IMR-90 (cell line): ENCODE results near the gene TBL3. TPM values are rescaled to one million over a fixed set of nuclear protein-coding genes. Genes with fewer than 3 reads are reported as not detected.
A peak's percentile ranks its signal among the peaks of the same experiment; 100 is the strongest.

Experiments
- ATAC-seq: fragments of 200-7000 bp; cut with Tn5 transposase; 2 replicates; pipeline ENCODE4 v1.9.1; 2020; ENCODE audit warnings: low read depth, mild to moderate bottlenecking, moderate library complexity
- BruUV-seq: library from RNA; stranded (reverse); fragments of 400-500 nt; replicated peaks from 2 replicates; lab custom pipeline; 2021; lab: Mats Ljungman, UMichigan
- CTCF ChIA-PET: fragments of 300-600 bp; formaldehyde crosslinking; extraction: SDS; loops from one replicate; lab custom pipeline; 2021; ENCODE audit warnings: antibody characterized with exemption; lab: Yijun Ruan, JAX
- POLR2A ChIA-PET: fragments of 300-600 bp; sonication (Branson Sonifier 250); formaldehyde crosslinking; loops from one replicate; lab custom pipeline; 2022; ENCODE audit warnings: antibody characterized with exemption; ENCODE audit not compliant: unreplicated experiment; lab: Charles Lee
- DNase-seq: peaks from one replicate; pipeline ENCODE4 v3.0.0; 2013
- H2AFZ ChIP-seq: replicated peaks from 2 replicates; pipeline ENCODE3; 2013; ENCODE audit warnings: low read length, mild to moderate bottlenecking; ENCODE audit not compliant: poor library complexity
- H2AK5ac ChIP-seq: 2 replicates; pipeline ENCODE4 v1.6.1; 2013; ENCODE audit warnings: low read depth, low read length, inconsistent platforms
- H2AK9ac ChIP-seq: replicated peaks from 2 replicates; pipeline ENCODE3; 2013; ENCODE audit warnings: mild to moderate bottlenecking, low read depth, low read length, moderate library complexity; ENCODE audit not compliant: poor library complexity
- H2BK120ac ChIP-seq: 2 replicates; pipeline ENCODE4 v1.6.1; 2013; ENCODE audit warnings: low read depth, low read length, inconsistent platforms
- H2BK15ac ChIP-seq: 3 replicates; pipeline ENCODE4 v1.6.1; 2013; ENCODE audit warnings: low read depth, low read length, inconsistent platforms
- H2BK20ac ChIP-seq: 2 replicates; pipeline ENCODE4 v1.6.1; 2013; ENCODE audit warnings: low read depth, mild to moderate bottlenecking, inconsistent platforms, low read length, moderate library complexity
- H2BK5ac ChIP-seq: 2 replicates; pipeline ENCODE4 v1.6.1; 2013; ENCODE audit warnings: mild to moderate bottlenecking, low read depth, low read length, inconsistent platforms; ENCODE audit not compliant: poor library complexity, severe bottlenecking
- H3K14ac ChIP-seq: replicated peaks from 2 replicates; pipeline ENCODE4 v1.6.1; 2013; ENCODE audit warnings: low read depth, low read length, inconsistent platforms
- H3K18ac ChIP-seq: 2 replicates; pipeline ENCODE4 v1.6.1; 2013; ENCODE audit warnings: low read depth, low read length, control low read depth
- H3K23ac ChIP-seq: 2 replicates; pipeline ENCODE4 v1.6.1; 2013; ENCODE audit warnings: low read depth, low read length, inconsistent platforms
- H3K27ac ChIP-seq: 2 replicates; pipeline ENCODE4 v1.5.1; 2013; ENCODE audit warnings: mild to moderate bottlenecking, control low read depth, low read length; ENCODE audit not compliant: insufficient read depth
- H3K27me3 ChIP-seq: 2 replicates; pipeline ENCODE4 v1.6.1; 2013; ENCODE audit warnings: low read length; ENCODE audit not compliant: control insufficient read depth, insufficient read depth
- H3K36me3 ChIP-seq: 2 replicates; pipeline ENCODE4 v1.6.1; 2013; ENCODE audit warnings: low read length, mixed read lengths; ENCODE audit not compliant: control insufficient read depth, insufficient read depth
- H3K4ac ChIP-seq: 2 replicates; pipeline ENCODE4 v1.6.1; 2013; ENCODE audit warnings: low read depth, low read length, inconsistent platforms
- H3K4me1 ChIP-seq: 2 replicates; pipeline ENCODE4 v1.6.1; 2013; ENCODE audit warnings: low read length, mixed read lengths; ENCODE audit not compliant: control insufficient read depth, insufficient read depth
- H3K4me2 ChIP-seq: 2 replicates; pipeline ENCODE4 v1.6.1; 2013; ENCODE audit warnings: low read depth, mild to moderate bottlenecking, control low read depth, low read length, moderate library complexity
- H3K4me3 ChIP-seq: 2 replicates; pipeline ENCODE4 v1.5.1; 2013; ENCODE audit warnings: low read depth, mild to moderate bottlenecking, control low read depth, low read length, moderate library complexity; ENCODE audit not compliant: insufficient read depth
- H3K56ac ChIP-seq: 2 replicates; pipeline ENCODE4 v1.6.1; 2013; ENCODE audit warnings: low read length, inconsistent platforms; ENCODE audit not compliant: insufficient read depth; ENCODE audit errors: extremely low read depth
- H3K79me1 ChIP-seq, 2 experiments: 2 replicates each; pipeline ENCODE4 v1.6.1; 2013; ENCODE audit warnings: low read length in 2 of 2, inconsistent platforms in 1 of 2, low read depth in 1 of 2
- H3K9ac ChIP-seq: 2 replicates; pipeline ENCODE4 v1.6.1; 2013; ENCODE audit warnings: low read depth, low read length, control low read depth
- H3K9me1 ChIP-seq: 2 replicates; pipeline ENCODE4 v1.6.1; 2013; ENCODE audit warnings: low read length, inconsistent platforms; ENCODE audit not compliant: insufficient read depth
- H3K9me3 ChIP-seq: 2 replicates; pipeline ENCODE4 v1.6.1; 2013; ENCODE audit warnings: low read length; ENCODE audit not compliant: control insufficient read depth, insufficient read depth
- H4K20me1 ChIP-seq: 2 replicates; pipeline ENCODE4 v1.6.1; 2013; ENCODE audit warnings: low read length, inconsistent platforms; ENCODE audit not compliant: insufficient read depth
- H4K5ac ChIP-seq: 2 replicates; pipeline ENCODE4 v1.6.1; 2013; ENCODE audit warnings: mild to moderate bottlenecking, low read depth, low read length, control low read depth
- H4K8ac ChIP-seq, 2 experiments: 2 replicates each; pipeline ENCODE4 v1.6.1; 2013; ENCODE audit warnings: low read depth in 2 of 2, low read length in 2 of 2, control low read depth in 1 of 2, inconsistent platforms in 1 of 2
- H4K91ac ChIP-seq: 2 replicates; pipeline ENCODE4 v1.6.1; 2013; ENCODE audit warnings: low read depth, low read length, inconsistent platforms; ENCODE audit not compliant: insufficient read depth
- MAFK ChIP-seq: IDR thresholded peaks from 2 replicates; pipeline ENCODE4 v1.6.1; 2012; ENCODE audit warnings: low read depth, low read length, improper control_type of control experiment
- POLR2A ChIP-seq: IDR thresholded peaks from 2 replicates; pipeline ENCODE4 v1.6.1; 2012; ENCODE audit warnings: mild to moderate bottlenecking, low read depth, low read length
- WGBS, 2 experiments: methylation state at CpG; one replicate each; pipeline versions ENCODE4 v1.1.5 to v1.1.7; 2013; ENCODE audit warnings: missing lambda C conversion rate in 2 of 2; ENCODE audit not compliant: insufficient read length in 1 of 2; ENCODE audit errors: extremely low coverage in 2 of 2; 5-methylcytosine and 5-hydroxymethylcytosine counted together
- dilution Hi-C: fragments of 300-500 bp; cut with HindIII; formaldehyde crosslinking; loops from one replicate; pipeline ENCODE4 v1.14.3; 2018; ENCODE audit warnings: low sequenced_read_pairs; ENCODE audit not compliant: unreplicated experiment
- in situ Hi-C: fragments of 300-500 bp; cut with MboI; formaldehyde crosslinking; loops from 3 replicates; pipeline ENCODE4 v1.14.3; 2019; ENCODE audit warnings: low sequenced_read_pairs, inconsistent platforms, mixed read lengths
- intact Hi-C: fragments of 100-400 bp; cut with micrococcal nuclease; formaldehyde crosslinking; loops from 2 replicates; pipeline ENCODE4 v1.10.0; 2022
- polyA plus RNA-seq, 3 experiments: library from polyadenylated mRNA; depleted of rRNA; stranded (reverse); fragments of >200 nt; gene quantifications; 2 replicates each; pipeline ENCODE4 v1.2.3, GENCODE V29; 2012; ENCODE audit warnings: low replicate concordance in 1 of 3
- total RNA-seq: library from RNA; depleted of rRNA; stranded (reverse); fragments of >200 nt; gene quantifications from 2 replicates; pipeline ENCODE4 v1.2.3, GENCODE V29; 2012

Gene TBL3
- total and polyA plus RNA-seq, 2 of the 4 experiments (the other 2 are of a cell fraction), result 38.5 to 60.8 TPM

DNA sequence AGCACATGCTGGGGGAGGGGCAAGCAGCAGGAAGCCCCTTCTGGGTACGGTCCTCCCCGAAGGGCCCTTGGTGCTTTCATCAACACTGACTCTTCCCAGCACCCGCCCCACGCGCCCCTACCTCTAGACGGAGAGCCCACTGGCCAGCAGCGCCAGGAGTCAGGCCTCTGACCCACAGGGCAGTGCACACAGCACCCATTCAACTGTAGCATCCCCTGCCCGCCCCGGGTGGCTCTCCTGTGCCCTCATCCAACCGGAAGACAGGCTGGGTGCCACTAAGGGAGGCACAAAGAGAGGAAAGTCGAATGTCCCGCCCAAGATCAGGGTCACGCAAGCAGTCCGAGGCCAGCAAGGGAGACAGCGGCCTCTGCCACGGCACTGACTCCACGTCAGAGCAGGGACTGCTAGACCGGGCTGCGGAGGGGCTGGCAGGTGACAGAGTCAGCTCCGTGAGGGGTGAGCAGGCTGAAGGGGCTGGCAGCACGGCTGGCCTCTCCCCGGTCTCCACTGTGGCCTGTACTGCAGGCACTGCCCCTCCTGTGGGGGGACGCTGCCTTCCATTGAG is 38.7 kb upstream of the TBL3 start:
- Histone ChIP-seq H3K9me3 (no peaks in the 10 kb centered on the region), H2BK15ac (no peak overlapping the region), H3K4me3 (no peak overlapping the region), H3K4me1 (no peaks in the 10 kb centered on the region), H3K4ac (no peak overlapping the region), H3K36me3 (peaks cover 8% of the 10 kb centered on the region), H3K27ac (no peak overlapping the region), H4K5ac (no peak overlapping the region), H2AK5ac (no peak overlapping the region), H4K8ac (no peak overlapping the region), H2AK9ac (peak overlapping the region; percentile 15), H2BK20ac (no peak overlapping the region), H3K27me3 (peaks cover 4% of the 10 kb centered on the region; the same call in 1 of the 2 replicates), H3K4me2 (no peak overlapping the region), H2BK120ac (no peak overlapping the region), H4K20me1 (no peaks in the 10 kb centered on the region), H3K79me1 (no peaks in the 10 kb centered on the region), H3K9me1 (no peaks in the 10 kb centered on the region), H3K23ac (no peak overlapping the region), H3K18ac (no peak overlapping the region), H2AFZ (no peak overlapping the region), H3K56ac (no peak overlapping the region), H3K9ac (no peak overlapping the region), H4K91ac (no peak overlapping the region), H2BK5ac (no peak overlapping the region), H3K14ac (no peak overlapping the region)
- ChIA-PET POLR2A (no interaction called here), CTCF (no interaction called here)
- dilution Hi-C loops (no loop called here), in situ Hi-C loops (loop anchor here (5.0 kb wide), 1 partner anchor 71 kb away; no protein-coding TSS in a partner anchor), intact Hi-C loops (no loop called here)
- no peak for DNase-seq
- 74% methylated on average over 15 of the region's 23 CpGs; no CpG with 5 or more reads in 1 of the 2 experiments for WGBS, 2 experiments
- ATAC-seq, result no peak
- TF ChIP-seq POLR2A (no peak), MAFK (no peak)
- BruUV-seq, result no TSS peak
